ENCODE results near the gene RAB6B.

Gene RAB6B
- total RNA-seq = 0.12 to 0.13 reads per million in 2 experiments

- DNase-seq (ENCODE audit: low read depth) = no peak
Observed at GRCh38 chr3:133895208-133896001, at the start of gene RAB6B. TSS of gene RAB6B (minus strand) at chr3:133895882. CDS start at chr3:133895466, 416 bp downstream.

GRCh38 chr3:133944641-133945380 is 49.1 kb upstream of the RAB6B start:
- no peak for DNase-seq (ENCODE audit: low read depth)

- DNase-seq (ENCODE audit: low read depth) = no peak
Observed at GRCh38 chr3:133944181-133944580, 48.5 kb upstream of the RAB6B start.

GRCh38 chr3:133943639-133944141 is 48.0 kb upstream of the RAB6B start:
- no peak for DNase-seq (ENCODE audit: low read depth)

GRCh38 chr3:133943031-133943535 is 47.4 kb upstream of the RAB6B start:
- DNase-seq (ENCODE audit: low read depth) = no peak

DNA sequence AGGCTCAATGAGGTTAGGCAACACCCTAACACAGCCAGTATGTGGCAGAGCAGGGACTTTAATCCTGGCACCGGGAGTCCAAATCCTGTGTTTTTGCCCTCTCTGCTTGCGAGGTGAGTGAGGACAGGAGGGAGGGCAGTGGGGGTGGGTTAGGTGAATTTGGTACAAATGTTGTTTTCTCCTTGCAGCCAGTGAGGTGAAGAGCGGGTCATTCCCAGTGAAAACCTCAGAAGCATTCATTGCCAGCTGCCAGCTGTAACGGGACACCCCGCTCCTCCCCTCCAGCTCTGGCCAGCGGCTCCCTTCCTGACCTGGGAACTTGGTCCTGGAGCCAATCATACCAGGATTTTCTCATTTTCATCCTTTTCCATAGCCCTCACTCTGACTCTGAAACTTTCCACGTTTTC is 45.7 kb upstream of the RAB6B start:
- no peak for DNase-seq (ENCODE audit: low read depth)

GRCh38 chr3:133940536-133940935 is 44.9 kb upstream of the RAB6B start:
- DNase-seq (ENCODE audit: low read depth) = no peak

DNA sequence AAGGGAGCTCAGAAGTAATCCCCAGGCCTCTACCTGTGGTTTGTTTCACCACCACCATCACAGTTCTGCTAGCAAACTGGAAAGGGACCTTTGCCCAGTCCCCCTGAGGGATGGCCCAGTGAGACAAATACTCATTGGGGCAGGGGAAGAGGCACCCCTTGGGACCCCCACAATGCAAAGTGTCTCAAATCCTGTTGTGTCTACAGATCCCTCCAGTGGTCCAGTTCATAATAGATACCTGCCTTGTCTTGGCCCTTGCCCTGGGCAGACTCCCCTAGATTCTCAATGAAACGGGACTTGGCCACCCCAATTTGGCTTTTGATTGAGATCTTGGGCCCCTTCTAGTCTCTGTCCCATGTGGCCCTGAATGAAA is 43.8 kb upstream of the RAB6B start:
- no peak for DNase-seq (ENCODE audit: low read depth)

GRCh38 chr3:133938770-133939462 is 43.2 kb upstream of the RAB6B start:
- no peak for DNase-seq (ENCODE audit: low read depth)

GRCh38 chr3:133937756-133938601 is 42.3 kb upstream of the RAB6B start:
- no peak for DNase-seq (ENCODE audit: low read depth)

DNA sequence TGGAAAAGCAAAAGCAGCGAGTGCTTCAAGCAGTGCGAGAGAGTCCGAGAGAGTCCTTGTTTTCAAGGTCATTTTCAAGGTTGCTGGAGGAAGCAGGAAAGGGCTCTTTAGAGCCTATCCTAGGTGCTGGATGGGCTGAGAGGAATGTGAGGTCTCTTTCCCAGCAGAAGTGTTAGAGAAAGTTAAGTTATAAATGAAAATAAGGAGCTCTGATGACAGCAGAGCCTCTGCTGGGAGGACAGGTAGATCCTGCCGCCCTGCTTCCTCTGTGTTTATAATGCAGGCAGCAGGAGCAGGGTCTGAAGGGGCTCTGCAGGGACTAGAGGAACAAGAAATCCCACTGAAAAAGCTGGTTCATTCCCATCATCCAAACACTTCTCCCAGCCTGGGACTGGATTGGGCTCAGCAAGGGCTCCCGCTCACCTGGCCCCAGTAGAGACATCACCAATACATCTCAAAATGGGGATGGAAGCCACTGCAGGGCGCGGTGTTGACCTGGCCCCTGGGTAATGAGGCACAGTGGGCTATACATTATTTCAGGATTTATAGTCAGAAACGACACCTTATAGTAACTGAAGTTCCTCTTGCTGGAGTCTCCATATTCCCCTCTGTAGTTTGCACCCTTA is 41.5 kb upstream of the RAB6B start:
- DNase-seq (ENCODE audit: low read depth) = no peak

DNA sequence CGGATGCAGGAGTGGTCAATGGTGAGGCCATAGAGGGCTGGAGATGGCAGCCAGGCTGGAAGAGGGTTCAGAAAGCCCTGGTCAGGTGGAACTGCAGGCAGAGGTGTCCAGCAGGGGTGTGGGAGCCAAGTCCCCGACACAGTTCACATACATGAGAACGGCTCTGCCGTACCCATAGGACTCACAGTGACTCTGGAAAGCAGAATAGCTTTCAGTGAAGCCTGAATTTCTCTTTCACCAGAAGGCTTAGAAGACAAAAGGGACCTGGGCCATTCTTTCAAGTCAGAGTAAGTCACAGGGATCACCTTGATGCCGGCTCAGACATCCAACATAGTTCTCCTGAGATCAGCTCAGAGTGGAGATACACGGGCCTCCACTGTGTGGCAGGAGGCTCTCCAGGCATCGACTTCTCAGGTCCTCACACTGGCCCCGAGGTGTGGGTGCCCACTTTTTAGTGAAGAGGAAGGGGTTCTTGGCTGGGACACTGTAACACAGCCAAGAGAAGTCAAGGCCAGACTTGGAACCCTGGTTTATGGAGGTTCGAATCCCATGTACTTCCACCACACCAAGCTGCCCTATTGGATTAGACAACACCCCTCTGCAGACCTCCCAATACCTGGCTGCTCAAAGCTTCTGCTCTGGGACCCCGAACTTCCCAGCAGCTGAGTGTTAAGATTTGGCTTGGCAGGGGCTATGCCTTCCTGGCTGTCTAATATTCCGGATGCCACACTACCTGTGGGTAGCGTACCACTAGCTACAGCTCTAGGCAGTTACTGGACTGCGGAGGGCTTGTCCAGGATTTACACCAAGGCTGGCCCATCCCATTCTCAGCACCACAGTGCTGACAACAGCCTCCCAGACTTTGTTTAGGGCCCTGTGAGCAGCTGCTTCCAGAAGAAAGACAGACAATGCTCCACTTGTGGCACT is 40.4 kb upstream of the RAB6B start:
- no peak for DNase-seq (ENCODE audit: low read depth)

- no peak for DNase-seq (ENCODE audit: low read depth)
Observed at GRCh38 chr3:133934996-133935842, 39.5 kb upstream of the RAB6B start.

DNA sequence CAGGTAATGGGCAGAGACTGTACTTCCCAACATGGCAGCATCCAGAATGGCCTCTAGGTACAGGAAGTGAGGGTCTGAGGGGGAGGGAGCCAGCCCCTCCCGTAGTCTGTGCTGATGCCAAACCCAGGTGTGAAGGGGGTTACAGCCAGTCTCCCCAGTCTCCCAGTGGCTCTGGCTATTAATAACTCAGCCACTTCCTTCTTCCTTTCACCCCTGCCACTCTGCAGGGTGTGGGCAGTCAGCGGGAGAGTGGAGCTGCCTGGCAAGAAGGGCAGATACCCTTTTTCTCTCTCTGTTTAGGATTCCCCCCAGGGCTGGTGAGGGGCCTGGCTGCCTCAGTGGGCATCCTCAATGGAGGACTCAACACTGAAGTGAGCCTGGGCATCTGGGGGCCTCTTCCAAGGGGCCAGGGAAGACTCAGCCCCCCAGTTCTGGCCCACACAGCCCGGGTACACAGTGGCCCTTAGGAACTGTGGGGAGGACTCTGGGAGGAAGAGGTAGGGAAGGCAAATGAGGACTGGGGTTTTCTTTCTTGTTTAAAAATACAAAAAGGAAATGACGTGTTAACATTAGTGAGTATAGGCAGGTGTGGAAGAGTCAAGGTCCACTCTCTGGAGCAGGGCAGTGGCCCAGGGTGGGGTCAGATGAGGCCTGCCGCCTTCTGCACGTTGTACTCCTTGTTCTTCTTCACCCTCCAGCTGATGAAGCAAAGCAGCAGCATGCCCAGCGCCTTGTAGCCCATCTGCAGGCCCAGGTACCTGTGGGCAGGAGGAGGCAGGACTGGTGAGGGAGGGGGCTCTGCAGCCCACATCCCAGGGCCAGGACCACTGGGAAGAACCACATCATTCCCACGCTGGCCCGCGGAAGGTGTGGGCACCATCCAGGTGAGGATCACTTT is 38.6 kb upstream of the RAB6B start:
- no peak for DNase-seq (ENCODE audit: low read depth)

GRCh38 chr3:133933097-133934024 is 37.7 kb upstream of the RAB6B start:
- DNase-seq (ENCODE audit: low read depth) = no peak

DNA sequence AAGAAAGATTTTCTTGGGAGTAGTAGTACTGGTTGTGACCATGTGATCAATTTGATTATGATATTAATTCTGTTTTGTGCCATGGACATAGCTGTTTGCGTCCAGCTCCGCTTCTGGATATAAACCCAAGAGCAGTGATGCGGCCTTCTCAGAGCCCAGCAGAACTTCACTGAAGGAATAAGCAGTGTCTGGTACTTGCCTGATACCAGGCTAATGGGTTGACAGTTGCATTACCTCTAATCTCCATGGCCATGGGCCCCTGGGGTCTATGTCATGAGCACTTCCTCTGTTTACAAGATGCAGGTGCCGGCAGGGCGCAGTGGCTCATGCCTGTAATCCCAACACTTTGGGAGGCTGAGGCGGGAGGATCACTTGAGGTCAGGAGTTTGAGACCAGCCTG is 36.3 kb upstream of the RAB6B start:
- DNase-seq (ENCODE audit: low read depth) = no peak

- no peak for DNase-seq (ENCODE audit: low read depth)
Observed at GRCh38 chr3:133931084-133931483, 35.4 kb upstream of the RAB6B start.
